ENCODE results near the gene TAF10.

Gene TAF10

DNA sequence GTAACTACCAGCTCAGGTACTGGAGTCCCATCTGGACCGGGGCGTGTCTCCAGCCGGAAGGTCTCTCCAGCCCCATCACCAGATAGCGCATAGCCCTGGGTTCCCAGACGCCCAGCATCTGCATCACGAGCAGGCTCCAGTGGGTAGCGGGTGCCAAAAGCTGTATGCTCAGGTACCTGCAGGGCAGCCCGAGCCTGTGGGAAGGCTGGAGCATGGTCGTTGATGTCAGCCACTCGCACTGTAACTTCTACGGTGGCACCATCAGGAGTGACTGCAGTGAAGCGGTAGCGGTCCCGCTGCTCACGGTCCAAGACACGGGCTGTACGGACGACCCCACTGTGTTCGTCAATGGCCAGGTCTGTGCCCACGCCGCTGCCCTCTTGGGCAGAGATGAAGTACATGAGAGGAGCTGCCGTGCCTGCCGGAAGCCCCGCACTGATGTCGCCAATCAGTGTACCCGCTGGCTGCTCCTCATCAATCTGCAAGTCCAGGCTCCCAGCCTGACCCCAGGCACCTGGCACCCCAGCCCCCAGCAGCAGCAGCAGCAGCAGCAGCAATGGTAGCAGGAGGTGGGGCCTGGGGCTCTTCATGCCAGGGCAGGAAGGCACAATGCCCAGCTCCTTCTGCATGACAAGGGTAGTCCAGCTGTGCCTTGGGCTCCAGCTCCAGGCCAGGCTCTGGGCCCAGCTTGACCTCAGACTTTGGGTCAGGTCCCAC is 29.1 kb upstream of the TAF10 start:
- Histone ChIP-seq H3K27ac (ENCODE audit: insufficient read depth, low read depth, low read length, poor library complexity, severe bottlenecking) (no peak overlapping the region), H3K27me3 (ENCODE audit: control insufficient read depth, insufficient read depth, low read length, poor library complexity, severe bottlenecking) (no peaks in the 10 kb centered on the region), H3K4me1 (ENCODE audit: control insufficient read depth, insufficient read depth, low read length) (no peaks in the 10 kb centered on the region), H3K36me3 (ENCODE audit: control insufficient read depth, insufficient read depth, low read length) (peaks cover 4% of the 10 kb centered on the region), H3K4me3 (ENCODE audit: insufficient read depth, low read depth, low read length) (no peak overlapping the region), H3K9me3 (ENCODE audit: control insufficient read depth, low read length) (no peaks in the 10 kb centered on the region)
- 95% methylated on average over 26 of the region's 26 CpGs for WGBS, 2 experiments

DNA sequence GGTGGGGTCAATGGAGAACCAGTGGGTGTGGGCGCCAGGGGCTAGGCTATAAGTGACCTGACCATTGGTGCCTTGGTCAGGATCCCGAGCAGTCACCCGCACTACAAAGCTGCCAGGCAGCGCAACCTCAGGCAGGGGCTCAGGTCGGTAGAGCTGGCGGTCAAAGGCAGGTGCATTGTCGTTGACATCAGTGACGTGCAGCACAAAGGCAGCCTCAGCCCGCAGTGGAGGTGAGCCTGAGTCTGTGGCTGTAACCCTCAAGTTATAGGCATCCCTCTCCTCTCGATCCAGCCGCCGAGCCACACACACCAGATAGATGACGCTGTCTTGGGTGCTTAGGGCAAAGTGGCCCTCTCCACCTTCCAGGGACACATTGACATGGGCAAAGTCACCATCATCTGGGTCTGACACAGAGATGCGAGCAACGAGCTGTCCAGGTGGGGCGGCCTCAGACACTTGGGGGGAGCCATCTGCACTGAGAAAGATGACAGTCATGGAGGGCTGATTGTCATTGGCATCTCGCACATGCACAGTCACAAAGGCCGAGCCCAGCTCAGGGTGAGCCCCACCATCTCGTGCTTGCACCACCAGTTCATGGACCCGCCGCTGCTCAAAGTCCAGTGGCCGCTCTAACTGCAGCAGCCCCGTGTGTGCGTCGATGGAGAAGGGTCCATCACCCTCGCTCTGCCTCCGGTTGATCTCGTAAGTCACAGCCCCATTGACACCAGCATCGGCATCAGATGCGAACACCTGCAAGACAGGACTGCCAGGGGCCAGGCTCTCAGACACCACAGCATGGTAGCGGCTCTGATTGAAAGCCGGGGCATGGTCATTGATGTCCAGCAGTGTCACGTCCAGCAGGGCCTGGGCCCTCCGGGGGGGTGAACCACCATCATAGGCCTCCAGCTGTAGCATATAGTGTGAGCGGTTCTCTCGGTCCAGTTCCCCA is 28.3 kb upstream of the TAF10 start:
- H3K27ac ChIP-seq (ENCODE audit: insufficient read depth, low read depth, low read length, poor library complexity, severe bottlenecking): no peak overlapping the region
- H3K27me3 ChIP-seq (ENCODE audit: control insufficient read depth, insufficient read depth, low read length, poor library complexity, severe bottlenecking): no peaks in the 10 kb centered on the region
- H3K4me1 ChIP-seq (ENCODE audit: control insufficient read depth, insufficient read depth, low read length): no peaks in the 10 kb centered on the region
- 96% methylated on average over 36 of the region's 36 CpGs for WGBS, 2 experiments
- H3K4me3 ChIP-seq (ENCODE audit: insufficient read depth, low read depth, low read length): no peak overlapping the region
- H3K36me3 ChIP-seq (ENCODE audit: control insufficient read depth, insufficient read depth, low read length): peaks cover 4% of the 10 kb centered on the region
- H3K9me3 ChIP-seq (ENCODE audit: control insufficient read depth, low read length): no peaks in the 10 kb centered on the region

GRCh38 chr11:6638429-6638828 is 26.4 kb upstream of the TAF10 start:
- Histone ChIP-seq H3K4me1 (ENCODE audit: control insufficient read depth, insufficient read depth, low read length) (no peaks in the 10 kb centered on the region), H3K36me3 (ENCODE audit: control insufficient read depth, insufficient read depth, low read length) (peaks cover 4% of the 10 kb centered on the region), H3K27me3 (ENCODE audit: control insufficient read depth, insufficient read depth, low read length, poor library complexity, severe bottlenecking) (no peaks in the 10 kb centered on the region), H3K4me3 (ENCODE audit: insufficient read depth, low read depth, low read length) (no peak overlapping the region), H3K27ac (ENCODE audit: insufficient read depth, low read depth, low read length, poor library complexity, severe bottlenecking) (no peak overlapping the region), H3K9me3 (ENCODE audit: control insufficient read depth, low read length) (no peaks in the 10 kb centered on the region)
- WGBS, 2 experiments: 88 to 91% methylated on average over 4 of the region's 4 CpGs

GRCh38 chr11:6637871-6638270 is 25.9 kb upstream of the TAF10 start:
- H3K36me3 ChIP-seq (ENCODE audit: control insufficient read depth, insufficient read depth, low read length): peaks cover 4% of the 10 kb centered on the region

GRCh38 chr11:6636480-6636879 is 24.5 kb upstream of the TAF10 start:
- H3K36me3 ChIP-seq (ENCODE audit: control insufficient read depth, insufficient read depth, low read length): peaks cover 7% of the 10 kb centered on the region
- no peaks in the 10 kb centered on the region for H3K9me3 ChIP-seq (ENCODE audit: control insufficient read depth, low read length)
- H3K27ac ChIP-seq (ENCODE audit: insufficient read depth, low read depth, low read length, poor library complexity, severe bottlenecking): no peak overlapping the region
- no peak overlapping the region for H3K4me3 ChIP-seq (ENCODE audit: insufficient read depth, low read depth, low read length)
- 90% methylated on average over 3 of the region's 3 CpGs for WGBS, 2 experiments
- no peaks in the 10 kb centered on the region for H3K4me1 ChIP-seq (ENCODE audit: control insufficient read depth, insufficient read depth, low read length)
- H3K27me3 ChIP-seq (ENCODE audit: control insufficient read depth, insufficient read depth, low read length, poor library complexity, severe bottlenecking): peaks cover 1% of the 10 kb centered on the region

More at GRCh38 chr11:6637871-6638270, 25.9 kb upstream of the TAF10 start:
- H3K9me3 ChIP-seq (ENCODE audit: control insufficient read depth, low read length): no peaks in the 10 kb centered on the region
- no peaks in the 10 kb centered on the region for H3K27me3 ChIP-seq (ENCODE audit: control insufficient read depth, insufficient read depth, low read length, poor library complexity, severe bottlenecking)
- no peak overlapping the region for H3K4me3 ChIP-seq (ENCODE audit: insufficient read depth, low read depth, low read length)
- WGBS, 2 experiments: 82 to 84% methylated on average over 3 of the region's 3 CpGs
- H3K4me1 ChIP-seq (ENCODE audit: control insufficient read depth, insufficient read depth, low read length): no peaks in the 10 kb centered on the region
- H3K27ac ChIP-seq (ENCODE audit: insufficient read depth, low read depth, low read length, poor library complexity, severe bottlenecking): no peak overlapping the region

GRCh38 chr11:6635082-6635932 is 23.3 kb upstream of the TAF10 start:
- Histone ChIP-seq H3K27ac (ENCODE audit: insufficient read depth, low read depth, low read length, poor library complexity, severe bottlenecking) (no peak overlapping the region), H3K36me3 (ENCODE audit: control insufficient read depth, insufficient read depth, low read length) (peaks cover 4% of the 10 kb centered on the region)
- WGBS, 2 experiments: 82 to 85% methylated on average over 10 of the region's 10 CpGs

GRCh38 chr11:6634534-6634933 is 22.5 kb upstream of the TAF10 start:
- Histone ChIP-seq H3K27me3 (ENCODE audit: control insufficient read depth, insufficient read depth, low read length, poor library complexity, severe bottlenecking) (peaks cover 21% of the 10 kb centered on the region), H3K4me1 (ENCODE audit: control insufficient read depth, insufficient read depth, low read length) (no peaks in the 10 kb centered on the region), H3K36me3 (ENCODE audit: control insufficient read depth, insufficient read depth, low read length) (peaks cover 3% of the 10 kb centered on the region), H3K4me3 (ENCODE audit: insufficient read depth, low read depth, low read length) (no peak overlapping the region), H3K27ac (ENCODE audit: insufficient read depth, low read depth, low read length, poor library complexity, severe bottlenecking) (no peak overlapping the region), H3K9me3 (ENCODE audit: control insufficient read depth, low read length) (no peaks in the 10 kb centered on the region)
- whole genome bisulfite sequencing, 2 experiments: 83 to 87% methylated on average over 1 of the region's 1 CpG

More at GRCh38 chr11:6635082-6635932, 23.3 kb upstream of the TAF10 start:
- peaks cover 13% of the 10 kb centered on the region for H3K27me3 ChIP-seq (ENCODE audit: control insufficient read depth, insufficient read depth, low read length, poor library complexity, severe bottlenecking)
- no peak overlapping the region for H3K4me3 ChIP-seq (ENCODE audit: insufficient read depth, low read depth, low read length)
- no peaks in the 10 kb centered on the region for H3K4me1 ChIP-seq (ENCODE audit: control insufficient read depth, insufficient read depth, low read length)
- no peaks in the 10 kb centered on the region for H3K9me3 ChIP-seq (ENCODE audit: control insufficient read depth, low read length)

DNA sequence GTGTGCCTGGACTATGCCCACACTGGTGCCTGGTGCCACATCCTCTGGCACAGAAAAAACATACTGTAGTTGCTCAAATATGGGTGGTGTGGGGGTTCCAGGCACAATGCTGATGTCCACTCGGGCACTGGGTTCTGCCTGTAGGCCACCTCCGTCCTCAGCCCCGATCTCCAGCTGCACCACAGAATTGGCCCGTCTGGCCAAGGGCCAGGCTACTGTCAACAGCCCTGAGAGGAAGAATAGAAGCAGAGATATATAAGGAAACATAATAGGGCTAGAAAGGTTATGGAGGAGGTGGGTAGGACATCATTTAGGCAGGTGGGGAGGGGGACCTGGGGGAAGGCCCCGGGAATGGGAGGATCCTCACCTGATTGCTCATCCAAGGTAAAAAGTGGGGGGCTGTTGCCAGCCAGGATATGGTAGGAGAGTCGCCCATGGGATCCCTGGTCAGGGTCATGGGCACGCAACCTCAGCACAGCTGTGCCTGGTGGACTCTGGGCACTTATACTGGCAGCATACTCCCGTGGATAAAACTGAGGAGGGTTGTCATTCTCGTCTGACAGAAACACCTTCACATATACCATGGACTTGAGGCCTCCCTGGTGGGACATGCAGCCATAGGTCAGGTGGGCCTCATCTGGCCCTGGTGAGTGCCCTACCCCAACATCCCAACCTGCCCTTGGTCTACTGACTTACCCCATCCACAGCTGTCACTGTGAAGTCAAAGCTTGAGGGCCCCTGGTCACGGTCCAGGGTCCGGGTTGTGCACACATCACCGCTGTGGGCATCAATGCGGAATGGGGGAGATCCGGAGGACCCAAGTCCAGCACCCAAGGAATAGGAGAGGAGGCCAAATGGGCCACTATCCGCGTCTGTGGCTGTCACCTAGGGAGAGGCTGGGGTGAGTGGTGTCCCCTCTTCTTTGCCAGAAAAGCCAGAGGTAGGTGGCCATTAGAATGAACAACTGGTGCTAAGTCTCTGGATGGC is 21.7 kb upstream of the TAF10 start:
- Histone ChIP-seq H3K27me3 (ENCODE audit: control insufficient read depth, insufficient read depth, low read length, poor library complexity, severe bottlenecking) (peaks cover 26% of the 10 kb centered on the region), H3K4me3 (ENCODE audit: insufficient read depth, low read depth, low read length) (no peak overlapping the region), H3K4me1 (ENCODE audit: control insufficient read depth, insufficient read depth, low read length) (no peaks in the 10 kb centered on the region), H3K9me3 (ENCODE audit: control insufficient read depth, low read length) (no peaks in the 10 kb centered on the region), H3K36me3 (ENCODE audit: control insufficient read depth, insufficient read depth, low read length) (peaks cover 3% of the 10 kb centered on the region), H3K27ac (ENCODE audit: insufficient read depth, low read depth, low read length, poor library complexity, severe bottlenecking) (no peak overlapping the region)
- WGBS, 2 experiments: 93 to 94% methylated on average over 16 of the region's 16 CpGs
